ENCODE results near the gene ZDHHC1. TPM values are rescaled to one million over a fixed set of nuclear protein-coding genes. Genes with fewer than 3 reads are reported as not detected.

Gene ZDHHC1
- total and polyA plus RNA-seq, 7 donors = 1.7 to 11.0 (median 5.8) TPM

DNA sequence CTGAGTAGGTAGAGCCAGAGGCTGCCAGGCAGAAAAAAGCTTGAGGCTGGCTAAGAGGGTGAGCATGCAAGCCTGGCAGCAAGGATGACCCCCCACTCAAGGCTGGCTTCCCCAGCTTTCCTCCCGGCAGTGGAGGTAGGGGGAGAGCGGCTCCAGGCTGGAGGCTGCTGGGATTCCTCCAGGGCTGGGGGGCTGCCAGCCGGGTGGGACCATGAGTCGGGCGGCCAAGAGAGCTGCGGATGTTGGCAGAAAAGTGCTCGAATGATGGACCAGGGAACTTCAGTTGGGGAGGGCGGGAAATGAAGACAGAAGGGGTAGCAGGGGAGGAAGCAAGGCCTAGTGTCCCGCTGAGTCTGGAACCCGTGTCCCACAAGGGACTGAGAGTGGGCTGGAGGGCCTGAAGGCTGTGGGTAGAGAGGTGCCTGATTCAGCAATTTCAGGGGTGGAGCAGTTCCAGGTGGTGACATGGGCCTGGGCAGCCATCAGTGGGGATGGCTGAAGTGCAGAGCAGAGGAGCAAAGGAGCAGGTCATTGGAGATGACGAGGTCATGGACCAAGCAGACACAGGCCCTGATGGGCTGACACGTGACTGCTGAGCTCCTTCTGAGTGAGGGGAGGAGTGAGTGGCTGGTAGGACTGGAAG is 34.9 kb upstream of the ZDHHC1 start:
- Histone ChIP-seq H3K27ac (peak overlapping the region; percentile 68), H3K4me3 (no peak overlapping the region), H3K4me1 (peaks cover 93% of the 10 kb centered on the region), H3K27me3 (ENCODE audit: insufficient read depth in 3 of 3, low read length in 2 of 3) (no peaks in the 10 kb centered on the region), H3K9me3 (no peaks in the 10 kb centered on the region), H3K36me3 (ENCODE audit: insufficient read depth in 1 of 2, low read depth in 1 of 2) (peaks cover 0 to 11% of the 10 kb centered on the region in 2 donors)
- DNase-seq (no peak), ATAC-seq (no peak)
- TF ChIP-seq, protein P1, sequence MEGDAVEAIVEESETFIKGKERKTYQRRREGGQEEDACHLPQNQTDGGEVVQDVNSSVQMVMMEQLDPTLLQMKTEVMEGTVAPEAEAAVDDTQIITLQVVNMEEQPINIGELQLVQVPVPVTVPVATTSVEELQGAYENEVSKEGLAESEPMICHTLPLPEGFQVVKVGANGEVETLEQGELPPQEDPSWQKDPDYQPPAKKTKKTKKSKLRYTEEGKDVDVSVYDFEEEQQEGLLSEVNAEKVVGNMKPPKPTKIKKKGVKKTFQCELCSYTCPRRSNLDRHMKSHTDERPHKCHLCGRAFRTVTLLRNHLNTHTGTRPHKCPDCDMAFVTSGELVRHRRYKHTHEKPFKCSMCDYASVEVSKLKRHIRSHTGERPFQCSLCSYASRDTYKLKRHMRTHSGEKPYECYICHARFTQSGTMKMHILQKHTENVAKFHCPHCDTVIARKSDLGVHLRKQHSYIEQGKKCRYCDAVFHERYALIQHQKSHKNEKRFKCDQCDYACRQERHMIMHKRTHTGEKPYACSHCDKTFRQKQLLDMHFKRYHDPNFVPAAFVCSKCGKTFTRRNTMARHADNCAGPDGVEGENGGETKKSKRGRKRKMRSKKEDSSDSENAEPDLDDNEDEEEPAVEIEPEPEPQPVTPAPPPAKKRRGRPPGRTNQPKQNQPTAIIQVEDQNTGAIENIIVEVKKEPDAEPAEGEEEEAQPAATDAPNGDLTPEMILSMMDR (IDR thresholded peaks at IDR 0.05) = no peak
- WGBS, 3 donors = 43 to 59% (median 50%) methylated on average over 12 of the region's 12 CpGs
- intact Hi-C loops (cut with DNase I) = no loop called here

DNA sequence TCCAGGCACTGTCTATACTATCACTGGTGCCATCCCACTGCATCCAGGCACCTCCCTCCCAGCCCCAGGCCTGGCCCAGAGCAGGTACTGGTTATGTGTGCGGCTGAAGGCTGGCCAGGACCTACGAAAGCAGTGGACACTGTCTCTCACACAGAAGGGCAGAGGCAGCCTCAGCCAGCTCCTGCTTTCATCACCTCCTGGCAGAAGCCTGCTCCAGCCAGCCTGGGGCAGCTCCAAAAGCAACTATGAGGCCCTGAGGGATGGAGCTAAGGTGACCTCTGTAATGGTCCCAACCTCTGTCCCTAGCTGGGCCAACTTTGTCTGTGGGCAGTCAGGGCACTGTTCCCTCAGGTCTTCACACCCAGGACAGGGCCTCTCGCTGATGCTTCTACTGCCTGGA is 33.5 kb upstream of the ZDHHC1 start:
- WGBS, 3 donors = 33 to 51% (median 35%) methylated on average over 3 of the region's 3 CpGs
- Histone ChIP-seq H3K36me3 (ENCODE audit: insufficient read depth in 1 of 2, low read depth in 1 of 2) (peaks cover 0 to 11% of the 10 kb centered on the region in 2 donors), H3K4me3 (no peak overlapping the region), H3K27me3 (ENCODE audit: insufficient read depth in 3 of 3, low read length in 2 of 3) (no peaks in the 10 kb centered on the region), H3K27ac (peak overlapping the region; percentile 64), H3K4me1 (peaks cover 95% of the 10 kb centered on the region), H3K9me3 (no peaks in the 10 kb centered on the region)
- TF ChIP-seq, protein P1 (IDR thresholded peaks at IDR 0.05) = no peak
- intact Hi-C loops (cut with DNase I) = no loop called here
- DNase-seq (peak; percentile 63 to 78), ATAC-seq (peak; percentile 47 to 65 (median 54))

DNA sequence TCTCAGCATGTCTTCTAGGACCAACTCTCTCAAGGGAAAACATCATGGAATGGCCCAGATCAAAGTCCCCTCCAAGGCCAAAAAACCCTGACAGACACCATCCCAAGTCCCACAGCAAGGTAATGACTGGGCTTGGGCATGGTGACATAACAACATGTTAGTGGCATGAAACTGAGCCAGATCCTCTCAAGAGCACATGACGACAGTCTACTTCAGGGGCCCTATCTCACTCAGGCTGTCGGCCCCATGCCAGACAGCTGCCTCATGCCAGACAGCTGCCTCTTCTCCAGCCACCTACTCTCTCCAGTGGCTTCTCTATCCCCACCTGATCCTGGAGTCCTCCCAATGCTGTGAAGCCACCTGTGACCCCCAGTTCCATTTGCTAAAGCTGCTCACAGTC is 33.1 kb upstream of the ZDHHC1 start:
- 12 to 28% (median 17%) methylated on average over 2 of the region's 2 CpGs for WGBS, 3 donors
- H3K4me3 ChIP-seq = no peak overlapping the region
- peaks cover 0 to 11% of the 10 kb centered on the region in 2 donors for H3K36me3 ChIP-seq (ENCODE audit: insufficient read depth in 1 of 2, low read depth in 1 of 2)
- H3K27ac ChIP-seq = peak overlapping the region; percentile 64
- peaks cover 99% of the 10 kb centered on the region for H3K4me1 ChIP-seq
- peak; percentile 69 to 87 for DNase-seq
- no peaks in the 10 kb centered on the region for H3K27me3 ChIP-seq (ENCODE audit: insufficient read depth in 3 of 3, low read length in 2 of 3)
- no peaks in the 10 kb centered on the region for H3K9me3 ChIP-seq
- ATAC-seq = peak; percentile 75 to 86 (median 76)
- TF ChIP-seq, protein P1 (IDR thresholded peaks at IDR 0.05) = no peak
- intact Hi-C loops (cut with DNase I) = no loop called here

DNA sequence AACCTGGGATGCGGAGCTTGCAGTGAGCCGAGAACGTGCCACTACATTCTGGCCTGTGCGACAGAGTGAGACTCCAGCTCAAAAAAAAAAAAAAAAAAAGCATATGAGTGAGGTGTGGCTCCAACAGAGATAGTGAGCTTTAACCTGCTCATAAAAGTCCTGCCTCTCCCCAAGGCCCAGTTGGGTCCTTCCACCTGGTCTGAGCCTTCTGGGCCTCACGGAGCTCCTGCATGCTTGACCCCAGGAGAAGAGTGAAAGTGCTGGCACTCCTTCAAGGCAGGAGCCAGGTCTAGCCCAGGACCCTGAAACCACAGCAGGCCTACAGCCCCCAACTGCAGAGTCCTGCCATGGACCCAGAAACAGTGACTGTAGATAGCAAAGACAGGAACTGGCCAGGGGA is 32.3 kb upstream of the ZDHHC1 start:
- 96 to 98% (median 97%) methylated on average over 5 of the region's 5 CpGs for WGBS, 3 donors
- no peak for DNase-seq
- H3K27ac ChIP-seq = peak overlapping the region; percentile 64
- no peaks in the 10 kb centered on the region for H3K27me3 ChIP-seq (ENCODE audit: insufficient read depth in 3 of 3, low read length in 2 of 3)
- peaks cover 99% of the 10 kb centered on the region for H3K4me1 ChIP-seq
- TF ChIP-seq, protein P1 (IDR thresholded peaks at IDR 0.05) = no peak
- H3K36me3 ChIP-seq (ENCODE audit: insufficient read depth in 1 of 2, low read depth in 1 of 2) = peaks cover 0 to 11% of the 10 kb centered on the region in 2 donors
- intact Hi-C loops (cut with DNase I) = no loop called here
- no peak overlapping the region for H3K4me3 ChIP-seq
- no peaks in the 10 kb centered on the region for H3K9me3 ChIP-seq
- no peak for ATAC-seq

Measured in psoas muscle (tissue), 8 donors.